NCI-H82 treated with DMSO at 0.1 percent for 48 hours (cell line): ENCODE data around the gene PNPLA2.
A peak's percentile ranks its signal among the peaks of the same experiment; 100 is the strongest.

Experiments
- DNase-seq: peaks from one replicate; lab custom pipeline; 2025; ENCODE audit not compliant: unreplicated experiment; lab: John Stamatoyannopoulos, UW

Gene PNPLA2

GRCh38 chr11:818396-819128 is at the start of gene PNPLA2:
TSS of gene PNPLA2 (plus strand) at chr11:818914. CDS start at chr11:819719, 805 bp downstream.
- no peak for DNase-seq

GRCh38 chr11:769887-770641 is 48.6 kb upstream of the PNPLA2 start:
- DNase-seq = no peak

GRCh38 chr11:770642-771616 is 47.8 kb upstream of the PNPLA2 start:
- no peak for DNase-seq

GRCh38 chr11:771617-772204 is 47.0 kb upstream of the PNPLA2 start:
- DNase-seq = no peak

GRCh38 chr11:772429-773390 is 46.0 kb upstream of the PNPLA2 start:
- no peak for DNase-seq

GRCh38 chr11:773425-773824 is 45.3 kb upstream of the PNPLA2 start:
- DNase-seq = no peak

- no peak for DNase-seq
These were observed 44.9 kb upstream of the PNPLA2 start for GRCh38 chr11:773830-774229.

- DNase-seq = no peak
These were observed 43.7 kb upstream of the PNPLA2 start for GRCh38 chr11:774873-775592.

GRCh38 chr11:776263-776560 is 42.5 kb upstream of the PNPLA2 start:
- no peak for DNase-seq

- no peak for DNase-seq
These were observed 42.0 kb upstream of the PNPLA2 start for GRCh38 chr11:776561-777287.

GRCh38 chr11:777288-778255 is 41.1 kb upstream of the PNPLA2 start, which contains the start of gene GATD1:
TSS of gene GATD1 (minus strand) at chr11:777487. CDS start at chr11:777462, 25 bp downstream.
- DNase-seq = peak; percentile 28

- no peak for DNase-seq
These were observed 39.4 kb upstream of the PNPLA2 start for GRCh38 chr11:778976-779954.

GRCh38 chr11:779955-780532 is 38.7 kb upstream of the PNPLA2 start:
- DNase-seq = no peak

- no peak for DNase-seq
These were observed 36.2 kb upstream of the PNPLA2 start for GRCh38 chr11:782264-783174.

- DNase-seq = peak; percentile 73
These were observed 35.1 kb upstream of the PNPLA2 start for GRCh38 chr11:783581-784015.
